Colonic mucosa (tissue), 4 donors: Measurements from ENCODE around the gene CDCP1. TPM values are rescaled to one million over a fixed set of nuclear protein-coding genes. Genes with fewer than 3 reads are reported as not detected.

Experiments
- DNase-seq: peaks from one replicate; pipeline ENCODE4 v3.0.0-alpha.2; 2020
- H3K27ac ChIP-seq: fragments of 200-600 bp; one replicate; pipeline ENCODE4 v1.8.0; 2021
- H3K27me3 ChIP-seq: fragments of 200-600 bp; one replicate; pipeline ENCODE4 v1.8.0; 2021
- H3K36me3 ChIP-seq: fragments of 200-600 bp; one replicate; pipeline ENCODE4 v1.8.0; 2021
- H3K4me1 ChIP-seq: fragments of 200-600 bp; one replicate; pipeline ENCODE4 v1.8.0; 2021; ENCODE audit warnings: mild to moderate bottlenecking
- H3K4me3 ChIP-seq: fragments of 200-600 bp; one replicate; pipeline ENCODE4 v1.8.0; 2021
- H3K9ac ChIP-seq, 2 donors: one replicate each; pipeline ENCODE4 v1.7.0; 2013; ENCODE audit warnings: control low read depth in 2 of 2, low read depth in 2 of 2, low read length in 2 of 2
- H3K9me3 ChIP-seq: fragments of 200-600 bp; one replicate; pipeline ENCODE4 v1.8.0; 2021
- CTCF ChIP-seq: fragments of 200-600 bp; IDR thresholded peaks from one replicate; pipeline ENCODE4 v1.8.0; 2022; ENCODE audit warnings: antibody characterized with exemption, mild to moderate bottlenecking
- intact Hi-C: fragments of 100-400 bp; cut with DNase I; formaldehyde crosslinking; loops from one replicate; pipeline ENCODE4 v1.14.1; 2022
- total RNA-seq, 2 donors: library from RNA; stranded (reverse); fragmentation: NEBNext Ultra II Directional in 1 of 2; extraction: Animal tissue kit (Norgen Biotek cat#: 25700) in 1 of 2; gene quantifications; one replicate each; pipeline ENCODE4 v1.2.1, GENCODE V29; 2021
- donor health status: healthy.
- donor health status: DM: no; HTN: no; CAD: no.
- donor health status: DM: no; HTN: no; CAD: no.

The CDCP1 gene
- total RNA-seq, 2 donors from 2014 or later = 84.5 to 107 TPM

- Histone ChIP-seq H3K27ac (peak overlapping the region; percentile 56), H3K9me3 (no peaks in the 10 kb centered on the region), H3K4me3 (no peak overlapping the region), H3K36me3 (peaks cover 13% of the 10 kb centered on the region), H3K4me1 (peaks cover 15% of the 10 kb centered on the region), H3K9ac (peak overlapping the region in 1 of 2 donors; percentile 41), H3K27me3 (no peaks in the 10 kb centered on the region)
- TF ChIP-seq CTCF = no peak
- intact Hi-C loops = no loop called here
- DNase-seq = no peak
Measured at GRCh38 chr3:45093176-45093575, 53.0 kb downstream of the CDCP1 start.

- peak overlapping the region in 1 of 2 donors; percentile 46 for H3K9ac ChIP-seq
- peak; percentile 77 for DNase-seq
- no peaks in the 10 kb centered on the region for H3K9me3 ChIP-seq
- peak overlapping the region; percentile 56 for H3K27ac ChIP-seq
- no peak overlapping the region for H3K4me3 ChIP-seq
- TF ChIP-seq CTCF = no peak
- intact Hi-C loops = no loop called here
- no peaks in the 10 kb centered on the region for H3K27me3 ChIP-seq
- H3K36me3 ChIP-seq = peaks cover 13% of the 10 kb centered on the region
- H3K4me1 ChIP-seq = peaks cover 15% of the 10 kb centered on the region
Measured at GRCh38 chr3:45092132-45093031, 53.8 kb downstream of the CDCP1 start.

GRCh38 chr3:45090855-45091254, 55.3 kb downstream of the CDCP1 start:
- H3K9me3 ChIP-seq = no peaks in the 10 kb centered on the region
- no peaks in the 10 kb centered on the region for H3K27me3 ChIP-seq
- peaks cover 15% of the 10 kb centered on the region for H3K36me3 ChIP-seq
- H3K4me3 ChIP-seq = no peak overlapping the region
- intact Hi-C loops = no loop called here
- peaks cover 15% of the 10 kb centered on the region for H3K4me1 ChIP-seq
- no peak for TF ChIP-seq CTCF
- H3K27ac ChIP-seq = no peak overlapping the region
- H3K9ac ChIP-seq = no peak overlapping the region
- DNase-seq = no peak

- Histone ChIP-seq H3K9ac (no peak overlapping the region), H3K9me3 (no peaks in the 10 kb centered on the region), H3K4me1 (peaks cover 15% of the 10 kb centered on the region), H3K27me3 (no peaks in the 10 kb centered on the region), H3K27ac (peak overlapping the region; percentile 32), H3K4me3 (no peak overlapping the region), H3K36me3 (peaks cover 18% of the 10 kb centered on the region)
- intact Hi-C loops = no loop called here
- TF ChIP-seq CTCF = no peak
- DNase-seq = no peak
Measured at GRCh38 chr3:45088543-45089358, 57.4 kb downstream of the CDCP1 start.

GRCh38 chr3:45087155-45087554, 59.0 kb downstream of the CDCP1 start:
- no peak for TF ChIP-seq CTCF
- Histone ChIP-seq H3K27me3 (no peaks in the 10 kb centered on the region), H3K9me3 (no peaks in the 10 kb centered on the region), H3K36me3 (peaks cover 18% of the 10 kb centered on the region), H3K9ac (no peak overlapping the region), H3K4me1 (peaks cover 6% of the 10 kb centered on the region), H3K4me3 (no peak overlapping the region), H3K27ac (no peak overlapping the region)
- no peak for DNase-seq
- intact Hi-C loops = no loop called here
